Adipose tissue (tissue), 3 donors: Measurements from ENCODE around the gene MPI. TPM values are rescaled to one million over a fixed set of nuclear protein-coding genes. Genes with fewer than 3 reads are reported as not detected.
"Not testable (repeated sequence)": the region's sequence is repeated elsewhere in the genome, so short reads cannot be mapped to it uniquely, and the experiment has no call there.

Source experiments
- H3K27ac ChIP-seq: one replicate; pipeline ENCODE4 v1.5.1; 2013; ENCODE audit warnings: low read depth, low read length
- WGBS, 3 donors: extraction: QIAGEN DNeasy Blood & Tissue Kit; methylation state at CpG; one replicate each; pipeline ENCODE4 v1.1.7; 2013; 5-methylcytosine and 5-hydroxymethylcytosine counted together
- polyA plus RNA-seq, 3 donors: library from polyadenylated mRNA; stranded (reverse); fragments of 200-250 nt; gene quantifications; one replicate each; pipeline ENCODE4 v1.2.3, GENCODE V29; 2013
- donor health status: healthy with polysubstance abuse.
- donor health status: Bipolar disorder and iron deficiency.
- donor health status: healthy.

Gene MPI
- polyA plus RNA-seq, 3 donors: 16.9 to 24.3 (median 24.1) TPM

- no peak overlapping the region for H3K27ac ChIP-seq
- 38 to 45% (median 43%) methylated on average over 8 of the region's 8 CpGs for WGBS, 3 donors
Measured at GRCh38 chr15:74907163-74907870, 17.5 kb downstream of the MPI start.

- WGBS, 3 donors: 91 to 96% (median 92%) methylated on average over 4 of the region's 4 CpGs
- H3K27ac ChIP-seq: no peak overlapping the region
Measured at GRCh38 chr15:74908635-74909034, 18.8 kb downstream of the MPI start.

GRCh38 chr15:74913041-74913440 is 23.2 kb downstream of the MPI start:
- no peak overlapping the region for H3K27ac ChIP-seq
- 86 to 93% (median 90%) methylated on average over 9 of the region's 9 CpGs for WGBS, 3 donors

- WGBS, 3 donors: 94 to 98% (median 96%) methylated on average over 8 of the region's 8 CpGs
- not testable (repeated sequence) for H3K27ac ChIP-seq
Measured at GRCh38 chr15:74913799-74914198, 24.0 kb downstream of the MPI start.

GRCh38 chr15:74917676-74918075 is 27.8 kb downstream of the MPI start:
- whole genome bisulfite sequencing, 3 donors: 89 to 94% (median 94%) methylated on average over 6 of the region's 6 CpGs
- H3K27ac ChIP-seq: no peak overlapping the region

GRCh38 chr15:74920456-74920855 is 30.6 kb downstream of the MPI start:
- H3K27ac ChIP-seq: no peak overlapping the region
- 61 to 89% (median 74%) methylated on average over 8 of the region's 8 CpGs for WGBS, 3 donors

- 92 to 97% (median 92%) methylated on average over 3 of the region's 3 CpGs for WGBS, 3 donors
- H3K27ac ChIP-seq: no peak overlapping the region
Measured at GRCh38 chr15:74924525-74924924, 34.7 kb downstream of the MPI start.

GRCh38 chr15:74928771-74929198 is 38.9 kb downstream of the MPI start:
- WGBS, 3 donors: 92 to 99% (median 96%) methylated on average over 5 of the region's 5 CpGs
- no peak overlapping the region for H3K27ac ChIP-seq

- no peak overlapping the region for H3K27ac ChIP-seq
Measured at GRCh38 chr15:74933573-74933972, 43.7 kb downstream of the MPI start.

GRCh38 chr15:74935193-74935592 is 45.4 kb downstream of the MPI start:
- not testable (repeated sequence) for H3K27ac ChIP-seq
- WGBS, 3 donors: 75 to 84% (median 83%) methylated on average over 3 of the region's 3 CpGs

More at GRCh38 chr15:74933573-74933972, 43.7 kb downstream of the MPI start:
- whole genome bisulfite sequencing, 3 donors: 37 to 76% (median 75%) methylated on average over 2 of the region's 2 CpGs

- WGBS, 3 donors: 0 to 1% (median 0%) methylated on average over 18 of the region's 18 CpGs
- H3K27ac ChIP-seq: peak overlapping the region; percentile 61
Measured at GRCh38 chr15:74937272-74937589, 47.4 kb downstream of the MPI start.

GRCh38 chr15:74937590-74938371 is 47.9 kb downstream of the MPI start, which contains the start of gene COX5A:
TSS of gene COX5A (minus strand) at chr15:74938073. CDS start at chr15:74938014, 59 bp downstream.
- peak within 1 kb of the TSS; percentile 61 for H3K27ac ChIP-seq
- 0 to 1% (median 1%) methylated on average over 62 to 85 of the region's 85 CpGs for WGBS, 3 donors

GRCh38 chr15:74950078-74950908 is 60.5 kb downstream of the MPI start:
- no peak overlapping the region for H3K27ac ChIP-seq
- WGBS, 3 donors: 44 to 53% (median 46%) methylated on average over 7 of the region's 7 CpGs

GRCh38 chr15:74951006-74951405 is 61.2 kb downstream of the MPI start:
- 66 to 74% (median 70%) methylated on average over 3 of the region's 3 CpGs for WGBS, 3 donors
- no peak overlapping the region for H3K27ac ChIP-seq

Other genes with a start within 250 kb of the MPI start
- 10 to 100 TPM in 2 of 3 donors, 1 to 10 TPM in 1; 8.4 to 16.2 (median 13.4) TPM for gene EDC3, start 194.0 kb upstream of the MPI start, polyA plus RNA-seq
- gene CYP1A1, start 164.5 kb upstream of the MPI start, polyA plus RNA-seq: 10 to 100 TPM in 1 of 3 donors, 1 to 10 TPM in 1, under 1 TPM in 1; 0.21 to 12.7 (median 1.2) TPM
- under 1 TPM in 2 of 3 donors, not detected in 1; 0.07 to 0.27 TPM for gene CYP1A2, start 141.2 kb upstream of the MPI start, polyA plus RNA-seq
- gene CSK, start 108.0 kb upstream of the MPI start, polyA plus RNA-seq: 10 to 100 TPM; 13.2 to 33.6 (median 31.7) TPM
- under 1 TPM in 1 of 3 donors, not detected in 2; 0.01 TPM for gene LMAN1L, start 77.2 kb upstream of the MPI start, polyA plus RNA-seq
- gene CPLX3, start 63.4 kb upstream of the MPI start, polyA plus RNA-seq: not detected
- 10 to 100 TPM; 18.1 to 24.7 (median 22.6) TPM for gene ULK3, start 46.9 kb upstream of the MPI start, polyA plus RNA-seq
- 10 to 100 TPM; 26.3 to 48.1 (median 34.8) TPM for gene SCAMP2, start 16.7 kb upstream of the MPI start, polyA plus RNA-seq
- gene FAM219B, start 16.8 kb downstream of the MPI start, polyA plus RNA-seq: 10 to 100 TPM; 20.3 to 65.4 (median 43.0) TPM
- gene COX5A, start 48.0 kb downstream of the MPI start, polyA plus RNA-seq: 100 to 1,000 TPM; 192 to 378 (median 239) TPM
- gene RPP25, start 66.7 kb downstream of the MPI start, polyA plus RNA-seq: 1 to 10 TPM; 3.4 to 6.3 (median 5.0) TPM
- 10 to 100 TPM in 1 of 3 donors, 1 to 10 TPM in 2; 1.5 to 49.1 (median 2.8) TPM for gene SCAMP5, start 105.5 kb downstream of the MPI start, polyA plus RNA-seq
- 10 to 100 TPM; 11.1 to 25.0 (median 19.1) TPM for gene PPCDC, start 133.5 kb downstream of the MPI start, polyA plus RNA-seq